ENCODE results near the gene CCDC8.
"Not testable (repeated sequence)": the region's sequence is repeated elsewhere in the genome, so short reads cannot be mapped to it uniquely, and the experiment has no call there.

CCDC8 gene

DNA sequence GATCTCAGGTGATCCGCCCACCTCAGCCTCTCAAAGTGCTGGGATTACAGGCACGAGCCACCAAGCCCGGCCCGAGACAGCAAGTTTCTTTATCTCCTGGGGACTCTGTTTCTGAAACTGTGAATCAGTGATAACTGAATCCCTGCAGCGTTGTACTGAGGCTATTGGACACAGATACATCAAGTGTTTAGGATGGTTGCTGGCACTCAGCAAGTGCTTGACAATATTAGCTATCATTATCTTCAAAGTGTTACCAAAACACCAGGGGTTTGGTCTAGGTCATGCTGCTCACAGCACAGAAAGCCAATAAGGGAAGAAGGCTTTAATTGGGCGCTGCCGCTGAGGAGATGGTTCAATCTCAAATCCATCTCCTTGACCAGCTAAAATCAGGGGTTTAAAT, 35.9 kb upstream of the CCDC8 start:
- peaks cover 17% of the 10 kb centered on the region for H3K9me3 ChIP-seq
- no peak overlapping the region for H3K4me2 ChIP-seq
- H4K20me1 ChIP-seq = no peaks in the 10 kb centered on the region
- no peaks in the 10 kb centered on the region for H3K27me3 ChIP-seq
- H3K4me1 ChIP-seq = peaks cover 10% of the 10 kb centered on the region
- H3K36me3 ChIP-seq = no peaks in the 10 kb centered on the region
- TF ChIP-seq Cebpa-rat (IDR thresholded peaks at IDR 0.05) = no peak
- no peak overlapping the region for H3K27ac ChIP-seq
- no peak overlapping the region for H3K4me3 ChIP-seq
- H3K9ac ChIP-seq = no peak overlapping the region

DNA sequence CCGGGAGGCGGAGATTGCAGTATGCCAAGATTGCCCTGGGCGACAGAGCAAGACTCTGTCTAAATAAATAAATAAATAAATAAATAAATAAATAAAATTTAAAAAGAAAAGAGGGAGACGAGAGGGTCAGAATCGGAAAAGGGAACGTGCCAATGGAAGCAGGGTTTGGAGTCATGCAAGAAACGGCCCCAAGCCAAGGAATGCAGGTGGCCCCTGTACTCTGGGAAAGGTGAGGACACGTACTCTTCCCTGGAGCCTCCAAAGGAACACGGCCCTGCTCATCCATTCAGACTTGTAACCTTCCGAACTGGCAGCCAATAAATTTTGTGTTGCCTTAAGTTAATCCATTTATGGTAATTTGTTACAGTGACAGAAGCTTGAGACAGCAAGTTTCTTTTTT, 35.2 kb upstream of the CCDC8 start:
- no peak overlapping the region for H3K4me3 ChIP-seq
- H4K20me1 ChIP-seq = no peaks in the 10 kb centered on the region
- H3K27me3 ChIP-seq = no peaks in the 10 kb centered on the region
- H3K9me3 ChIP-seq = peaks cover 17% of the 10 kb centered on the region
- H3K27ac ChIP-seq = no peak overlapping the region
- no peak for TF ChIP-seq Cebpa-rat (IDR thresholded peaks at IDR 0.05)
- H3K4me1 ChIP-seq = peaks cover 10% of the 10 kb centered on the region
- no peak overlapping the region for H3K4me2 ChIP-seq
- H3K9ac ChIP-seq = no peak overlapping the region
- no peaks in the 10 kb centered on the region for H3K36me3 ChIP-seq

DNA sequence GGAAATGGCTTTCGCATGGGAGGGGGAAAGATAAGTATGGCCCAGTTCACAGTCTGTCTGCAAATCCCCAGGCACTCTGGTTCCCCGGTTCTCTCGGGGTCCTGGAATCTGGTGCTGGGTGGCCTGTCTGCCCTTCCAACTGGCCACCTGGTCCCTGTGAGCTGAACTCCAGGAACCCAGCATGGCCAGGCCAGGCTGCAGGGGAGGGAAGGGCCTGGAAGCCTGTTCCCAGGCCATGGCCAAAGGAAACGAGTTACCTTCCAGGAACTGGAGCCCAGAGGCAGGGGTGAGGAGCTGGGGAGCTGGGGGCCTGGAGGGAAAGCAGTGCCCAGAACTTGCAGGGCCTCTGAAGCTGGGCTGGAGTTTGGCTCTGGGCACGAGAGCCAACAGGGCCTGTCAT, 34.5 kb upstream of the CCDC8 start:
- no peak for TF ChIP-seq Cebpa-rat (IDR thresholded peaks at IDR 0.05)
- Histone ChIP-seq H4K20me1 (no peaks in the 10 kb centered on the region), H3K9ac (no peak overlapping the region), H3K9me3 (peaks cover 17% of the 10 kb centered on the region), H3K4me1 (peaks cover 10% of the 10 kb centered on the region), H3K27ac (no peak overlapping the region), H3K4me2 (peak overlapping the region; percentile 27; the same call in 1 of the 2 replicates), H3K27me3 (no peaks in the 10 kb centered on the region), H3K4me3 (no peak overlapping the region), H3K36me3 (no peaks in the 10 kb centered on the region)

DNA sequence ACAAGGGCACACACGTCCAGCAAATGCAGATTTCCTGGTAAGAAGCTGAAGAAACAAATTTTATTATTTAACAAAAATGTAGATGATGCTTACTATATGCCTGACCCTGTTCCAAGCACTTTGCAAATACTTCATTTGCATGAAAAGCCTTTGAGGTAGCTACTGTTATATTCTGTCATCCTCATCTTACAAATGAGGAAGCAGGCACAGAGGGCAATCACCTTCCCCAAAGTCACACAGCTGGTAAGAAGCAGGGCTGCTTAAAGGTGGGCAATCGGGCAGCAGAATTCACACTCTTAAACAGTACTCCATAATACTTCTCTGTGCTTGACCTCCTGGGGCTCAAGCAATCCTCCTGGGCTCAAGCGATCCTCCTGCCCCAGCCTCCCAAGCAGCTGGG, 33.6 kb upstream of the CCDC8 start:
- Histone ChIP-seq H3K4me2 (0 out of 2 replicates have a peak overlapping the region, but pooled peaks have one; percentile 27), H3K4me1 (peaks cover 10% of the 10 kb centered on the region), H3K9me3 (peaks cover 17% of the 10 kb centered on the region), H4K20me1 (no peaks in the 10 kb centered on the region), H3K4me3 (no peak overlapping the region), H3K36me3 (no peaks in the 10 kb centered on the region), H3K27me3 (no peaks in the 10 kb centered on the region), H3K9ac (no peak overlapping the region), H3K27ac (no peak overlapping the region)
- TF ChIP-seq Cebpa-rat (IDR thresholded peaks at IDR 0.05) = no peak

DNA sequence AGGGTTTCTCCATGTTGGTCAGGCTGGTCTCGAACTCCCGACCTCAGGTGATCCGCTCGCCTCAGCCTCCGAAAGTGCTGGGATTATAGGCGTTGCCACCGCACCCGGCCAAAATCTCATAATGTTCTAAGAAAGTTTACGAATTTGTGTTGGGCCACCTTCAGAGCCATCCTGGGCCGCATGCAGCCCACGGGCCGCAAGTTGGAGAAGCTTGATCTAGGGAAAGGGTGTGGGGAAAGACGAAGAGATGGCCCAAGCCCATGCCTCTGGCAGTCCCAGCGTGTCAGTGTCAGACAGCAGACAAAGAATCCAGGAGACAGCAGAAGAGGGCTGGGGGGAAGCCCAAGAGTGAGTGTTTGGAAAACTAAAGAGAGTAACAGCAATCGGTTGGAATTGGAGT, 32.7 kb upstream of the CCDC8 start:
- Histone ChIP-seq H3K4me1 (peaks cover 10% of the 10 kb centered on the region), H3K27ac (no peak overlapping the region), H3K36me3 (no peaks in the 10 kb centered on the region), H4K20me1 (no peaks in the 10 kb centered on the region), H3K27me3 (no peaks in the 10 kb centered on the region), H3K4me2 (no peak overlapping the region), H3K9ac (no peak overlapping the region), H3K4me3 (no peak overlapping the region), H3K9me3 (peaks cover 17% of the 10 kb centered on the region)
- TF ChIP-seq Cebpa-rat (IDR thresholded peaks at IDR 0.05) = no peak

DNA sequence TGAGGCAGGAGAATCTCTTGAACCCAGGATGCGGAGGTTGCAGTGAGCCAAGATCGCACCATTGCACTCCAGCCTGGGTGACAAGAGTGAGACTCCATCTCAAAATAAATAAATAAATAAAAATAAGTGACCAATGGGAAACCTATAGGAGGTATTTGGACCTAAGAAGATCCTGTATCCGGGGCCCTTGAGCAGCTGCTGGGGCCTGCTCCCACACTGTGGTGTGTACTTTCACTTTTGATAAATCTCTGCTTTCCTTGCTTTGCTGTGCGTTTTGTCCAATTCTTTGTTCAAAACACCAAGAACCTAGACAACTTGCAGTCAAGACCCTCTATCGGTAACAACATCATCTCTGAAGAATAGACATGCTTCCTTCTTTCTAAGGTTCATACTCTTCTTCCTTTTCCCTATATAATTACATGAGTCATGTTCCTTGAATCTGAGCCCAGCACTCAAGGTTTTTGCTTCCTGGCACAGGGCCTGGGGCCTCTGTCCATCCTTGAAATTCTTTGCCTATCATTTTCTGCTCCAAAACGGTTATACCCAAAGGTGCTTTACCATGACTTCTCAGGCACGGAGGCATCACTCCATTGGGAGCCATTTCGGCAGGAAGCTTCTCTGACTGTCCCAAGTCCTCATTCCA, 29.6 kb upstream of the CCDC8 start:
- Histone ChIP-seq H3K9me3 (no peaks in the 10 kb centered on the region), H3K27me3 (no peaks in the 10 kb centered on the region), H3K27ac (no peak overlapping the region), H3K4me1 (peaks cover 8% of the 10 kb centered on the region), H3K9ac (no peak overlapping the region), H3K4me3 (no peak overlapping the region), H4K20me1 (no peaks in the 10 kb centered on the region), H3K4me2 (no peak overlapping the region), H3K36me3 (no peaks in the 10 kb centered on the region)
- TF ChIP-seq Cebpa-rat (IDR thresholded peaks at IDR 0.05) = no peak

DNA sequence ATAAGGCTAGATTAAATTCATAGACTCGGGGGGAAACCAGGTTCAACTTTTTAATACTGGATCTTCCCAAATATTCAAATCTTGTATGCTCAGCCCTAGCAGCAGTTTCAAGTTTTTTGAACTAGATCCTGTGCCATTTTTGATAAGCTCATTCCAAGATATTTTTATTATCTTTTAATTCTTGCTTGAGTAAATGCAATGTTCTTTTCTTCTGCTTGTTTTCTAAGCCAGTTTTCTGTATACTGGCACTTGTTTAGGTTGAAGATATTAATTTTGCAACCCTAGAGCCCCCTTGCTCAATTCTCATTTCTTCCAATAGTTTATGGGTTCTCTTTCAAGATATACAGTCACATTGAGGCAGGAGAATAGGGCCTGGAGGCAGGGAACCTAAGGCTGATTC, 28.5 kb upstream of the CCDC8 start:
- Histone ChIP-seq H3K36me3 (no peaks in the 10 kb centered on the region), H4K20me1 (no peaks in the 10 kb centered on the region), H3K9ac (no peak overlapping the region), H3K27me3 (no peaks in the 10 kb centered on the region), H3K27ac (no peak overlapping the region), H3K4me1 (no peaks in the 10 kb centered on the region), H3K4me3 (no peak overlapping the region), H3K4me2 (no peak overlapping the region), H3K9me3 (no peaks in the 10 kb centered on the region)
- TF ChIP-seq Cebpa-rat (IDR thresholded peaks at IDR 0.05) = no peak

DNA sequence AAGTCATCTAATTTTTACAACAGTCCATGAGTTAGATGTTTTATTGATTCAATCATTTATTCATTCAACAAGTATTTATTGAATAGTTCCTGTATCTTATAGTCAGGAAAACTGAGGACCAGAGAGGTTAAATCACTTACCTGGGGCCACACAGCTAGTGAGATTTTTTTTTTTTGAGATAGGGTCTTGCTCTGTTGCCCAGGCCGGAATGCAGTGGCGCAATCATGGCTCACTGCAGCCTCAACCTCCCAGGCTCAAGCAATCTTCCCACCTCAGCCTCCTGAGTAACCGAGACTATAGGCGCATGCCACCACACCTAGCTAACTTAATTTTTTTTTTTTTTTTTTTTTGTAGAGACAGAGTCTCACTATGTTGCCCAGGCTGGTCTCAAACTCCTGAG, 22.3 kb upstream of the CCDC8 start:
- not testable (repeated sequence) for H3K36me3 ChIP-seq, H3K27ac ChIP-seq, H4K20me1 ChIP-seq, H3K9ac ChIP-seq, H3K9me3 ChIP-seq, H3K27me3 ChIP-seq, H3K4me3 ChIP-seq, H3K4me2 ChIP-seq
- H3K4me1 ChIP-seq = peaks cover 12% of the 10 kb centered on the region

DNA sequence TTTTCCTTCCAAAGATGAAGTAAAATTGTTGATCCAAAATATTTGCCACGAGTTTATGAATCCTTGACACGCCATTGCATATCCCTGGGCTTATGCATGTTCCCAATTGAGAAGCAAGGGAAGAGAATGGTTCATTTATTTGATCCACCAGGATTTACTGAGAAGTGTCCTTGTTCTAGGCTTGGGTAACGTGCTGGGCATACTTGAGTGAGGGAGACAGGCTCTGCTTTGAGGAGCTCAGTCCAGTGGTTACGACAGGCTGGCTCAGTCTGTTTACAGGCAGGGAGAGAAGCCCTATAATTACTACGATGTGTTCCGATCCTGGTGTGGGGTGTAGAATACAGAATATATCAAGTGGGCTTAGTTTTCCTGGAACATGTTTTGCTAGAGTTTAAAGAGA, 21.6 kb upstream of the CCDC8 start:
- TF ChIP-seq Cebpa-rat (IDR thresholded peaks at IDR 0.05) = no peak
- no peak overlapping the region for H3K4me3 ChIP-seq
- H3K27me3 ChIP-seq = no peaks in the 10 kb centered on the region
- no peak overlapping the region for H3K4me2 ChIP-seq
- H3K36me3 ChIP-seq = no peaks in the 10 kb centered on the region
- H3K9me3 ChIP-seq = no peaks in the 10 kb centered on the region
- H4K20me1 ChIP-seq = no peaks in the 10 kb centered on the region
- no peak overlapping the region for H3K9ac ChIP-seq
- peaks cover 19% of the 10 kb centered on the region for H3K4me1 ChIP-seq
- H3K27ac ChIP-seq = no peak overlapping the region

DNA sequence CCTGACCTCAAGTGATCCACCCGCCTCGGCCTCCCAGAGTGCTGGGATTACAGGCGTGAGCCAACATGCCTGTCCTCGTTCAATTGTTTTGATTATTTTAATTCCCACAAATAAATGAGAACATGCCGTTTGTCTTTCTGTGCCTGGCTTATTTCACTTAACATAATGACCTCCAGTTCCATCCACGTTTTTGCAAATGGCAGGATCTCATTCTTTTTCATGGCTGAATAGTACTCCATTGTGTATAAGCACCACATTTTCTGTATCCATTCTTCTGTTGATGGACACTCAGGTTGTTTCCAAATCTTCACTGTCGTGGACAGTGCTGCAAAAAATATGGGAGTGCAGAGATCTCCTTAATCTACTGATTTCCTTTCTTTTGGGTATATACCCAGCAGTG, 20.1 kb upstream of the CCDC8 start:
- not testable (repeated sequence) for H3K27ac ChIP-seq, H3K9me3 ChIP-seq, H3K4me2 ChIP-seq, H3K4me3 ChIP-seq, H4K20me1 ChIP-seq, H3K9ac ChIP-seq, H3K27me3 ChIP-seq, H3K36me3 ChIP-seq
- peaks cover 33% of the 10 kb centered on the region for H3K4me1 ChIP-seq

DNA sequence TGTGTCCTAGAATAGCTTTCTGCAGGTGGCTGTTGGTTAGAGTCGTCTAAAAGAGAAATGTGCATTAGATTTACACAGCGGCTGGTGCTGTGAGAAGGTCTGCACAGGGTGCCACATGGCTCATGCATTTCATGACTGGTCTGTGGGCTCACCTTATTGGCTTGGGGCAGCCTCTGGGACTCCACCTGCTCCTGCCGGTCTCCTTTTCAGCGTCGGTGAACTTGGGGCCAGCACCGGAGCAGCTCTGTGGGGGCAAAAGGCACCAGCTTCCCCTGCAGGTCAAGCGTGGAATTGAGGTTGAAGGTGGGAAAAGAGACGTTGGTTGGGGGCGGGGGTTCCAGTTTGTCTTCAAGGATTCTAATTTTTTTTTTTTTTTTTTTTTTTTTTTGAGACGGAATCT, 18.5 kb upstream of the CCDC8 start:
- Histone ChIP-seq H3K27ac (no peak overlapping the region), H3K4me1 (peaks cover 47% of the 10 kb centered on the region), H3K4me3 (no peak overlapping the region), H4K20me1 (no peaks in the 10 kb centered on the region), H3K9ac (no peak overlapping the region), H3K27me3 (peaks cover 15% of the 10 kb centered on the region), H3K4me2 (peak overlapping the region; percentile 39), H3K36me3 (no peaks in the 10 kb centered on the region), H3K9me3 (no peaks in the 10 kb centered on the region)
- no peak for TF ChIP-seq Cebpa-rat (IDR thresholded peaks at IDR 0.05)
